Nephron (organoid): ENCODE measurements around the gene CPD.
"Not testable (repeated sequence)": the region's sequence is repeated elsewhere in the genome, so short reads cannot be mapped to it uniquely, and the experiment has no call there.

ENCODE experiments used
- H3K27ac Mint-ChIP-seq, 3 experiments: 2 replicates each; pipeline ENCODE4 v1.8.0; 2020; ENCODE audit warnings: mixed read lengths in 3 of 3, mild to moderate bottlenecking in 2 of 3, moderate library complexity in 1 of 3
- H3K27me3 Mint-ChIP-seq: 2 replicates; pipeline ENCODE4 v1.8.0; 2021; ENCODE audit warnings: low read depth, mild to moderate bottlenecking, moderate library complexity, mixed read lengths
- H3K36me3 Mint-ChIP-seq: 2 replicates; pipeline ENCODE4 v1.8.0; 2020; ENCODE audit warnings: low read depth, mixed read lengths
- H3K4me1 Mint-ChIP-seq: 2 replicates; pipeline ENCODE4 v1.8.0; 2020; ENCODE audit warnings: mixed read lengths
- H3K4me3 Mint-ChIP-seq, 3 experiments: 2 replicates each; pipeline ENCODE4 v1.8.0; 2020; ENCODE audit warnings: mild to moderate bottlenecking in 3 of 3, mixed read lengths in 3 of 3, moderate library complexity in 2 of 3
- H3K9me3 Mint-ChIP-seq: 2 replicates; pipeline ENCODE4 v1.8.0; 2020; ENCODE audit warnings: mixed read lengths
- TF ChIP-seq, protein P1 (sequence below), 3 experiments: fragments of 200-600 bp; sonication (generic); IDR thresholded peaks; one replicate each; pipeline ENCODE4 v1.5.0; 2021; ENCODE audit warnings: antibody characterized with exemption in 3 of 3; ENCODE audit not compliant: unreplicated experiment in 3 of 3

Gene CPD

DNA sequence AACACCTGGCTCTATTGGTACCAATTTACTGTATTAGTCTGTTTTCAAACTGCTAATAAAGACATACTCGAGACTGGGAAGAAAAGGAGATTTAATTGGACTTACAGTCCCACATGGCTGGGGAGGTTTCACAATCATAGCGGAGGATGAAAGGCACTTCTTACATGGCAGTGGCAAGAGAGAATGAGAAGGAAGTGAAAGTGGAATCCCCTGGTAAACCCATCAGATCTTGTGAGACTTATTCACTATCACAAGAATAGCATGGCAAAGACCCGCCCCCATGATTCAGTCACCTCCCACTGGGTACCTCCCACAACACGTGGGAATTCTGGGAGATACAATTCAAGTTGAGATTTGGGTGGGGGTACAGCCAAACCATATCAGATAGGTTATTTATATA lies 75.9 kb downstream of the CPD start:
- Mint-ChIP-seq H3K36me3 (peaks cover 77% of the 10 kb centered on the region), H3K4me3 (no peak overlapping the region), H3K27me3 (no peaks in the 10 kb centered on the region), H3K27ac (no peak overlapping the region), H3K9me3 (no peaks in the 10 kb centered on the region), H3K4me1 (no peaks in the 10 kb centered on the region)
- TF ChIP-seq, protein P1, sequence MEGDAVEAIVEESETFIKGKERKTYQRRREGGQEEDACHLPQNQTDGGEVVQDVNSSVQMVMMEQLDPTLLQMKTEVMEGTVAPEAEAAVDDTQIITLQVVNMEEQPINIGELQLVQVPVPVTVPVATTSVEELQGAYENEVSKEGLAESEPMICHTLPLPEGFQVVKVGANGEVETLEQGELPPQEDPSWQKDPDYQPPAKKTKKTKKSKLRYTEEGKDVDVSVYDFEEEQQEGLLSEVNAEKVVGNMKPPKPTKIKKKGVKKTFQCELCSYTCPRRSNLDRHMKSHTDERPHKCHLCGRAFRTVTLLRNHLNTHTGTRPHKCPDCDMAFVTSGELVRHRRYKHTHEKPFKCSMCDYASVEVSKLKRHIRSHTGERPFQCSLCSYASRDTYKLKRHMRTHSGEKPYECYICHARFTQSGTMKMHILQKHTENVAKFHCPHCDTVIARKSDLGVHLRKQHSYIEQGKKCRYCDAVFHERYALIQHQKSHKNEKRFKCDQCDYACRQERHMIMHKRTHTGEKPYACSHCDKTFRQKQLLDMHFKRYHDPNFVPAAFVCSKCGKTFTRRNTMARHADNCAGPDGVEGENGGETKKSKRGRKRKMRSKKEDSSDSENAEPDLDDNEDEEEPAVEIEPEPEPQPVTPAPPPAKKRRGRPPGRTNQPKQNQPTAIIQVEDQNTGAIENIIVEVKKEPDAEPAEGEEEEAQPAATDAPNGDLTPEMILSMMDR (IDR thresholded peaks at IDR 0.05; ENCODE audit: unreplicated experiment in 3 of 3), result no peak

DNA sequence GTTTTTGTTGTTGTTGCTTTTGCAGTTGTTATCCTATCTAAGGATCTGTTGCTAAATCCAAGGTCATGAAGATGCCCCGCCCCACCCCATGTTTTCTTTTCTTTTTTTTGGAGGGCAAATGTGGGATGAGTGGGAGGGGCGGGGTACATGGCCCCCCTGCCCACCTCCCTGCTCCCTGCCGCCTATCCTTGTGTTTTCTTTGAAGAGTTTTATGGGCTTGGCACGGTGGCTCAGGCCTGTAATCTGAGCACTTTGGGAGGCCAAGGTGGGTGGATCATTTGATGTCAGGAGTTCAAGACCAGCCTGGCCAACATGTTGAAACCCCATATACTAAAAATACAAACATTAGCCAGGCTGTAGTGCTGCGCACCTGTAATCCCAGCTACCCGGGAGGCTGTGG lies 79.6 kb downstream of the CPD start:
- H3K27ac Mint-ChIP-seq, result no peak overlapping the region
- H3K36me3 Mint-ChIP-seq, result peaks cover 76% of the 10 kb centered on the region
- no peaks in the 10 kb centered on the region for H3K4me1 Mint-ChIP-seq
- TF ChIP-seq, protein P1 (IDR thresholded peaks at IDR 0.05; ENCODE audit: unreplicated experiment in 3 of 3), result no peak
- no peaks in the 10 kb centered on the region for H3K27me3 Mint-ChIP-seq
- no peak overlapping the region for H3K4me3 Mint-ChIP-seq
- no peaks in the 10 kb centered on the region for H3K9me3 Mint-ChIP-seq

DNA sequence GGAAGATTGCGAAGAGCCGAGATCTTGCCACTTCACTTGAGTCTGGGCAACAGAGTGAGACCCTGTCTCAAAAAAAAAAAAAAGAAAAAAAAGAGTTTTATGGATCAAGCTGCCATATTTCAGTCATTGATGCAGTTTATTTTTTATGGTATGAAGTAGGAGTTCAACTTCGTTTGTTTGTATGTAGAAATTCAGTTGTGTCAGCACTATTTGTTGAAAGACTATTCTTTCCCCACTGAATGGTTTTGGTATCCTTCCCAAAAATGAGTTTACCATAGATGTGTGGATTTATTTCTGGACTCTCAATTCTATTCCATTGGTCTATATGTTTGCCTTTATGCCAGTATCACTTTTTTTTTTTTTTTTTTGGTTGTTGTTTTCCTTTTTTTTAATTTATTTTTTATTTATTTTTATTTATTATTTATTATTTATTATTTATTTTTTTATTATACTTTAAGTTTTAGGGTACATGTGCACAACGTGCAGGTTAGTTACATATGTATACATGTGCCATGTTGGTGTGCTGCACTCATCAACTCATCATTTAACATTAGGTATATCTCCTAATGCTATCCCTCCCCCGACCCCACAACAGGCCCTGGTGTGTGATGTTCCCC lies 80.2 kb downstream of the CPD start:
- H3K4me1 Mint-ChIP-seq, H3K4me3 Mint-ChIP-seq, H3K27me3 Mint-ChIP-seq, H3K9me3 Mint-ChIP-seq, H3K27ac Mint-ChIP-seq: not testable (repeated sequence)
- peaks cover 72% of the 10 kb centered on the region for H3K36me3 Mint-ChIP-seq

DNA sequence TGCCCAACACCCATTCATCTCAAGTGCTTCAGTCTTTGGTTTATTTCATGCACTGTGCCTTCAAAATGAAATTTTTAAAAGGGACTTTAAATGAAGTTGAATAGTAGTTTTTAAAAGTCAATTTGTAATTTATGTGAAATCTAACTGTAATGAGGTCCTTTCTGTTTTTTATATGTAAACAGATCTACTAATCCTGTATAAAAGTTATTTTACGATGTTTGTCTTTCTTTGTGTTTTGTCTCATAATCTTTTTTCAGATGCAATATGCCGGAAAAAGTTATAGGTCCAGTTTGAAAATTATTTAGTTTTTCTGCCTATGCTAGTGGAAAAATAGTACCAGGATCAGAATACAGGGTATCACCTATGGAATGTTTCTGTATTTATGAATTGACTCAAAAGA lies 89.7 kb downstream of the CPD start:
- TF ChIP-seq, protein P1 (IDR thresholded peaks at IDR 0.05; ENCODE audit: unreplicated experiment in 3 of 3), result no peak
- H3K4me3 Mint-ChIP-seq, result no peak overlapping the region

DNA sequence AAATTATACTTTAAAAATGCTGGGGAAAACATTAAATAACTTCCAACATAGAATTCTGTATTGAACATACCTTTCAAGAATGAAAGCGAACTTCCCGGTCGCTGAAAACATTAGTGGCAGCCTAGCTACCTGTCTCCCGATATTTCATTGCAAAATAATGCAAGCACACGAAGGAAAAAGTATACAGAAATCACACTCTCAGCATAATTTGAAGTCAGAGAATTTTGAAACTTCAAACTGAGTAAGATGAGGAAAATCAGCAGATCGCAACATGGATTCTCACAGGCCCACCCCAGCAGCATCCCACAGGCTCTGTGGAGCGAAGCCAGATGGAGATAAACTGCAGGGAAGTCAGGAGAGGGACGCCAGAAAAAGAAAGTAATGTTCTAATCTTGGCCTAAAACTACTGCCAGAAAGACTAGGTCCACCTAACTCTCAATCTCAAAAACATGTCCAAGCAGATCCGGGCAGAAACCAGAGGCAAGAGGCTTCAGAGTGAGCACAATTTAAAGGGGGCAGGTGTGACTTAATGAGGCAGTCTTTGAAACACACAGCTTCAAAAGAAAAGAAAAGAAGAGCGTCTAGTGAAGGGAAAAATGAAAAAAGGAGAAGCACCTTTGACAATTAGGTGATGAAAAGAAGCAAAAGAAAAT lies 93.6 kb downstream of the CPD start:
- Mint-ChIP-seq H3K27me3 (no peaks in the 10 kb centered on the region), H3K27ac (no peak overlapping the region), H3K9me3 (no peaks in the 10 kb centered on the region), H3K4me1 (peaks cover 9% of the 10 kb centered on the region), H3K4me3 (no peak overlapping the region), H3K36me3 (no peaks in the 10 kb centered on the region)
- TF ChIP-seq, protein P1 (IDR thresholded peaks at IDR 0.05; ENCODE audit: unreplicated experiment in 3 of 3), result no peak

More for the DNA sequence above, 89.7 kb downstream of the CPD start:
- Mint-ChIP-seq H3K4me1 (no peaks in the 10 kb centered on the region), H3K27me3 (no peaks in the 10 kb centered on the region), H3K9me3 (no peaks in the 10 kb centered on the region), H3K36me3 (peaks cover 14% of the 10 kb centered on the region), H3K27ac (no peak overlapping the region)

DNA sequence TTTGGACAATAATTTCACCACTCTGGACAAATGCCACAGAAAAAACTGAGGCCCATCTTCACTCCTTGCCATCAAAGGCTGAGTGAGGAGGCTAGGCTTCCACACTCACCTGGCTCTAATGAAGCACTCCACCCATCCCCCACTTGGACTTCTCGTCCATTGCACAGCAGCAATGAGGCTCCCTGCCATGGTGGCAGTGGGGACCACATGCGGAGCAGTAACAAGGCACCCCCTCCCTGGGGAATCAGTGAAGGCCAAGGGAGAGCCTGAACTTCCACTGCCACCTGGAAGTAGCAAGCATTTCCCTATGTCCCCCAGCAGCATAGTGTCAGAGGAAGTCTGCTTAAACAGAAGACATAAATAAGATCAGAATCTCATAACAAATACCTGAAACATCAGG lies 96.5 kb downstream of the CPD start:
- H3K4me1 Mint-ChIP-seq, result peaks cover 26% of the 10 kb centered on the region
- H3K9me3 Mint-ChIP-seq, result no peaks in the 10 kb centered on the region
- H3K4me3 Mint-ChIP-seq, result peak overlapping the region in 1 of 3 experiments; percentile 69
- TF ChIP-seq, protein P1 (IDR thresholded peaks at IDR 0.05; ENCODE audit: unreplicated experiment in 3 of 3), result no peak
- H3K27me3 Mint-ChIP-seq, result no peaks in the 10 kb centered on the region
- no peak overlapping the region for H3K27ac Mint-ChIP-seq
- peaks cover 4% of the 10 kb centered on the region for H3K36me3 Mint-ChIP-seq
